ENCODE data around the gene SMYD2. TPM values are rescaled to one million over a fixed set of nuclear protein-coding genes. Genes with fewer than 3 reads are reported as not detected.

Gene SMYD2
- total and polyA plus RNA-seq, 2 experiments from 2014 or later: 3.6 to 5.9 TPM

- Mint-ChIP-seq H3K36me3 (ENCODE audit: low read depth) (no peaks in the 10 kb centered on the region), H3K4me1 (peaks cover 40% of the 10 kb centered on the region), H3K4me3 (0 out of 3 replicates have a peak overlapping the region, but pooled peaks have one; percentile 7), H3K27ac (no peak overlapping the region), H3K9me3 (no peaks in the 10 kb centered on the region), H3K27me3 (ENCODE audit: insufficient read depth, low read depth, poor library complexity) (peaks cover 15% of the 10 kb centered on the region)
- H4K20me1 ChIP-seq (replicated peaks; ENCODE audit: insufficient read depth): no peaks in the 10 kb centered on the region
- peak overlapping the region; percentile 2 for H3K4me2 ChIP-seq
- H3K27ac ChIP-seq (ENCODE audit: low read depth): no peak overlapping the region
- H3F3A ChIP-seq (replicated peaks; ENCODE audit: low read depth): no peaks in the 10 kb centered on the region
- TF ChIP-seq REST (IDR thresholded peaks at IDR 0.05; ENCODE audit: unreplicated experiment) (no peak), ZNF462 (CRISPR knock-in tag; IDR thresholded peaks at IDR 0.05) (no peak), ZNF331 (CRISPR knock-in tag; IDR thresholded peaks at IDR 0.05; ENCODE audit: low read depth) (no peak), CREB1 (CRISPR knock-in tag; IDR thresholded peaks at IDR 0.05; ENCODE audit: low read depth) (no peak), ETS1 (IDR thresholded peaks at IDR 0.05) (no peak), ZNF114 (CRISPR knock-in tag; IDR thresholded peaks at IDR 0.05) (no peak), EZH2 (IDR thresholded peaks at IDR 0.05; ENCODE audit: low read depth, unreplicated experiment) (no peak), NANOG (IDR thresholded peaks at IDR 0.05; ENCODE audit: borderline replicate concordance) (no peak), STAT1 (IDR thresholded peaks at IDR 0.05; ENCODE audit: unreplicated experiment) (no peak), JUNB (IDR thresholded peaks at IDR 0.05; ENCODE audit: unreplicated experiment) (no peak), POLR2AphosphoS5 (IDR thresholded peaks at IDR 0.05; ENCODE audit: low read depth) (no peak), EZH2phosphoT487 (IDR thresholded peaks at IDR 0.05; ENCODE audit: unreplicated experiment) (no peak), CTCF (conservative IDR thresholded peaks at IDR 0.05; ENCODE audit: low read depth in 2 of 2) (no peak)
- no peaks in the 10 kb centered on the region for H3K9me2 ChIP-seq (ENCODE audit: insufficient read depth)
- peak; percentile 84 for ATAC-seq
- peak; percentile 70 for DNase-seq (ENCODE audit: low spot score)
- no peaks in the 10 kb centered on the region for H3K79me2 ChIP-seq (replicated peaks; ENCODE audit: insufficient read depth)
- H3K4me1 ChIP-seq (ENCODE audit: insufficient read depth): peaks cover 32% of the 10 kb centered on the region
- H2AFZ ChIP-seq: no peak overlapping the region
- no peak overlapping the region for H3K4me3 ChIP-seq
- H3K36me3 ChIP-seq (ENCODE audit: insufficient read depth): no peaks in the 10 kb centered on the region
- H3K27me3 ChIP-seq (ENCODE audit: insufficient read depth): peaks cover 53% of the 10 kb centered on the region
Observed at GRCh38 chr1:214296860-214297745, 16.1 kb downstream of the SMYD2 start.

Data from GM23338 (cell line).